Lung (tissue), 10 donors: ENCODE measurements around the gene HSPA6. TPM values are rescaled to one million over a fixed set of nuclear protein-coding genes. Genes with fewer than 3 reads are reported as not detected.
"Not testable (repeated sequence)": the region's sequence is repeated elsewhere in the genome, so short reads cannot be mapped to it uniquely, and the experiment has no call there.

Experiments
- ATAC-seq: fragments of 200-7000 bp; cut with Tn5 transposase; one replicate; pipeline ENCODE4 v1.9.1; 2020; ENCODE audit warnings: moderate number of reproducible peaks; ENCODE audit not compliant: insufficient read depth, low FRiP score
- DNase-seq, 3 donors: peaks; one replicate each; pipeline ENCODE4 v3.0.0-alpha.2; 2013 to 2017
- H3K27ac ChIP-seq, 2 donors: one replicate each; pipeline ENCODE4 v1.5.1; 2013; ENCODE audit warnings: mild to moderate bottlenecking in 2 of 2, moderate library complexity in 2 of 2, control low read depth in 1 of 2, inconsistent platforms in 1 of 2, low read depth in 1 of 2, low read length in 1 of 2
- H3K27me3 ChIP-seq, 3 donors: one replicate each; pipeline ENCODE4 v1.5.1; 2013; ENCODE audit warnings: low read length in 2 of 3; ENCODE audit not compliant: control insufficient read depth in 3 of 3, insufficient read depth in 3 of 3
- H3K36me3 ChIP-seq, 4 donors: one replicate each; pipeline ENCODE4 v1.5.1; 2013; ENCODE audit warnings: low read length in 4 of 4, mild to moderate bottlenecking in 1 of 4, moderate library complexity in 1 of 4; ENCODE audit not compliant: control insufficient read depth in 4 of 4, insufficient read depth in 4 of 4
- H3K4me1 ChIP-seq, 5 donors: one replicate each; pipeline ENCODE4 v1.5.1; 2013; ENCODE audit warnings: low read length in 5 of 5, mild to moderate bottlenecking in 2 of 5, moderate library complexity in 1 of 5; ENCODE audit not compliant: control insufficient read depth in 5 of 5, insufficient read depth in 5 of 5
- H3K4me3 ChIP-seq: one replicate; pipeline ENCODE4 v1.5.1; 2013; ENCODE audit warnings: mild to moderate bottlenecking, control low read depth, moderate library complexity
- H3K9ac ChIP-seq, 2 donors: one replicate each; pipeline ENCODE4 v1.5.1; 2013; ENCODE audit warnings: low read length in 2 of 2, control low read depth in 1 of 2; ENCODE audit not compliant: insufficient read depth in 1 of 2
- H3K9me3 ChIP-seq, 4 donors: one replicate each; pipeline ENCODE4 v1.5.1; 2013; ENCODE audit warnings: low read length in 3 of 4, mild to moderate bottlenecking in 1 of 4, moderate library complexity in 1 of 4; ENCODE audit not compliant: control insufficient read depth in 4 of 4, insufficient read depth in 3 of 4
- WGBS, 2 donors: extraction: QIAGEN DNeasy Blood & Tissue Kit; methylation state at CpG; one replicate each; pipeline ENCODE4 v1.1.7; 2013; 5-methylcytosine and 5-hydroxymethylcytosine counted together
- polyA plus RNA-seq, 2 donors: library from polyadenylated mRNA; stranded (reverse); fragments of 200-250 nt; gene quantifications; one replicate each; pipeline ENCODE4 v1.2.1, GENCODE V29; 2013
- total RNA-seq, 2 donors: library from RNA; depleted of rRNA in 1 of 2; stranded (reverse); fragments of >200 nt in 1 of 2; gene quantifications; one replicate each; pipeline ENCODE4 v1.2.1, GENCODE V29; 2014 to 2021
- donor health status: Bipolar disorder and iron deficiency.
- donor health status: healthy.
- donor health status: DM: yes; HTN: yes; CAD: no.

Gene HSPA6
- total and polyA plus RNA-seq, 4 donors, result 11.7 to 42.5 (median 25.2) TPM

DNA sequence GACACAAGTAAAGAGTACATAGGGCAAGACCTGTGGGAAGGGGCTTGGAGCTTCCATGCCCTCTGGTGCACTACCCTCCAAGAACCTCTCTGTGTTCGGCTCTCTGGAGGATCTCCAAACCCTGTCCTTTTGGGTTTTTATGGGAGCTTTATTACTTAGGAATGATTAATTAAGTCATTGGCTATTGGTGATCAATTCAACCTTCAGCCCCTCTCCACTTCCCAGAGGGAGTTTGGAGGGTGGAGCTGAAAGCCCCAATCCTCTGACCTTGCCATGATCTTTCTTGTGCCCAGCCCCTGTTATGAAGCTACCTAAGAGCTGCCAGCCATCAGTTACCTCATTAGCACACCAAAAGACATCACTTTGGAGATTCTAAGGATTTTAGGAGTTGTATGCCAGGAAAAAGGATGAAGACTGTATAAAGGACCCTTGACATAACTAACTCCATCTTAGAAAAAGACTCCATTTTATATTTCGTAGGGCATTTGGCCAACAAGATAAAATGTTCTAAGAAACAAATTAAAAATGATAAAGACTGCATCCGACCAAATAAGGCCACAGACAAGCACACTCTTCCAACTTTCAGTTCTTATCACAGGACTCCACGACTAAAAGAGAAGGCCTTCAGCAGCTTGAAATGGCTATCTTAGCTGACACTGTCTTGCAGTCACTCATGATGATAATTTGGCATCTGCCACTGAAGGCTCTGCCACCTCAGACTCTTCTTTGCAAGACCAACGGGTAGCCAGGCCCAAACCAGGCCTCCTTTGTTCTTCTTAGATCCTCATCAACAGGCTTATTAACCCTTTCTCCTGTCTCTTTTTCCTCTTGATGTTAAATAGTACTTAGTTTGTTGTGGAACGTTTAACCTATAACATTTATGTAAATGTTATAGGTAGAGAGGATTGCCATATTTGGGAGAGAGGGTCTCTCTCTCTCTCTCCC lies 33.4 kb downstream of the HSPA6 start:
- ATAC-seq, result not testable (repeated sequence)
- 78 to 80% methylated on average over 5 to 6 of the region's 6 CpGs for WGBS, 2 donors

GRCh38 chr1:161560960-161561715 lies 36.8 kb downstream of the HSPA6 start:
- not testable (repeated sequence) for H3K27ac ChIP-seq, H3K36me3 ChIP-seq, H3K4me1 ChIP-seq, H3K27me3 ChIP-seq, H3K9ac ChIP-seq, H3K4me3 ChIP-seq, H3K9me3 ChIP-seq
- ATAC-seq (peak; percentile 51), DNase-seq (peak in 2 of 3 donors; percentile 43 to 69)
- 20 to 31% methylated on average over 4 of the region's 4 CpGs for WGBS, 2 donors

More for the DNA sequence above, 33.4 kb downstream of the HSPA6 start:
- H3K27ac ChIP-seq, H3K4me3 ChIP-seq, H3K9ac ChIP-seq, H3K36me3 ChIP-seq, H3K27me3 ChIP-seq, DNase-seq, H3K9me3 ChIP-seq, H3K4me1 ChIP-seq: not testable (repeated sequence)

DNA sequence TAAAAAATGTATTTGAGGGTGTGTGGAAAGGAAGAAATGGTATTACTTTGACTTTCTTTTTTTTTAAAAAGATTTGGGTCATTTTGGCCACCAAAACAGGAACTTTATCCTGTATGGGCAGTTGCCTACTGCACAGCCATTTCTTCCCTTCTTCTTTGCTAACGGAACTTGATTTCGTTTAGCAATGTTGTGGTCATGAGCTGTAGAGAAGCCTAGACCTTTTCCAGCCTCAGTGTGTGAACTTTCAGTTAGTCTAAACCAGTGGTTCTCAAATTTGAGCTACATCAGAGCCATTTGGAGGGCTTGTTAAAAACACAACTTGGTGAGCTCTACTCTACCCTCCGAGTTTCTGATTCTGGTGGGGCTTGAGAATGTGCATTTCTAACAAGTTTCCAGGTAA lies 38.1 kb downstream of the HSPA6 start:
- not testable (repeated sequence) for DNase-seq, H3K9me3 ChIP-seq, H3K36me3 ChIP-seq, H3K9ac ChIP-seq, ATAC-seq, H3K27ac ChIP-seq, H3K4me3 ChIP-seq, H3K4me1 ChIP-seq, H3K27me3 ChIP-seq
- 73 to 75% methylated on average over 1 to 2 of the region's 3 CpGs for WGBS, 2 donors

- H3K4me1 ChIP-seq, H3K27ac ChIP-seq, H3K9me3 ChIP-seq, H3K36me3 ChIP-seq, ATAC-seq, H3K27me3 ChIP-seq, H3K9ac ChIP-seq, DNase-seq, H3K4me3 ChIP-seq: not testable (repeated sequence)
- WGBS, 2 donors, result 72 to 75% methylated on average over 1 of the region's 1 CpG
Observed at GRCh38 chr1:161563522-161563921, 39.2 kb downstream of the HSPA6 start.

GRCh38 chr1:161566602-161566960 lies 42.2 kb downstream of the HSPA6 start:
- not testable (repeated sequence) for H3K9ac ChIP-seq, H3K36me3 ChIP-seq, H3K27ac ChIP-seq, ATAC-seq, H3K4me3 ChIP-seq, DNase-seq, H3K4me1 ChIP-seq, H3K9me3 ChIP-seq, H3K27me3 ChIP-seq
- 100% methylated on average over 1 to 2 of the region's 3 CpGs for WGBS, 2 donors

- not testable (repeated sequence) for H3K9ac ChIP-seq, H3K27ac ChIP-seq, H3K36me3 ChIP-seq, H3K4me1 ChIP-seq, DNase-seq, H3K27me3 ChIP-seq, H3K9me3 ChIP-seq, ATAC-seq, H3K4me3 ChIP-seq
- WGBS, 2 donors, result 18 to 42% methylated on average over 2 of the region's 8 CpGs
Observed at GRCh38 chr1:161571703-161572102, 47.4 kb downstream of the HSPA6 start.
